IMR-90 (cell line): ENCODE measurements around the gene CWC25.

ENCODE experiments used
- BHLHE40 ChIP-seq: fragments of 150-350 bp; IDR thresholded peaks from 2 replicates; pipeline ENCODE4 v1.6.1; 2016; ENCODE audit warnings: mild to moderate bottlenecking, low read depth, low read length
- CEBPB ChIP-seq: IDR thresholded peaks from 2 replicates; pipeline ENCODE4 v1.6.1; 2012; ENCODE audit warnings: low read depth, low read length, improper control_type of control experiment
- CTCF ChIP-seq: conservative IDR thresholded peaks from 2 replicates; pipeline ENCODE4 v1.5.1; 2012; ENCODE audit warnings: mild to moderate bottlenecking, low read depth, low read length, improper control_type of control experiment
- MAZ ChIP-seq: IDR thresholded peaks from 2 replicates; pipeline ENCODE4 v1.6.1; 2012; ENCODE audit warnings: low read depth, mild to moderate bottlenecking, low read length, improper control_type of control experiment, moderate library complexity, borderline replicate concordance
- MXI1 ChIP-seq: IDR thresholded peaks from 2 replicates; pipeline ENCODE4 v1.6.1; 2012; ENCODE audit warnings: low read depth, mild to moderate bottlenecking, low read length, moderate library complexity, borderline replicate concordance
- POLR2A ChIP-seq: IDR thresholded peaks from 2 replicates; pipeline ENCODE4 v1.6.1; 2012; ENCODE audit warnings: mild to moderate bottlenecking, low read depth, low read length
- RAD21 ChIP-seq: IDR thresholded peaks from 2 replicates; pipeline ENCODE4 v1.6.1; 2012; ENCODE audit warnings: low read length, improper control_type of control experiment
- RCOR1 ChIP-seq: IDR thresholded peaks from 2 replicates; pipeline ENCODE4 v1.6.1; 2012; ENCODE audit warnings: mild to moderate bottlenecking, low read length, improper control_type of control experiment; ENCODE audit not compliant: insufficient replicate concordance
- RFX5 ChIP-seq: IDR thresholded peaks from 2 replicates; pipeline ENCODE4 v1.8.0; 2012; ENCODE audit warnings: low read depth, mild to moderate bottlenecking, low read length, moderate library complexity
- SMC3 ChIP-seq: fragments of 150-350 bp; IDR thresholded peaks from 2 replicates; pipeline ENCODE4 v1.6.1; 2016; ENCODE audit warnings: low read depth, mild to moderate bottlenecking, antibody characterized with exemption, low read length, moderate library complexity
- USF2 ChIP-seq: fragments of 150-350 bp; IDR thresholded peaks from 2 replicates; pipeline ENCODE4 v1.6.1; 2017; ENCODE audit warnings: mild to moderate bottlenecking, antibody characterized with exemption, low read length, low read depth

DNA sequence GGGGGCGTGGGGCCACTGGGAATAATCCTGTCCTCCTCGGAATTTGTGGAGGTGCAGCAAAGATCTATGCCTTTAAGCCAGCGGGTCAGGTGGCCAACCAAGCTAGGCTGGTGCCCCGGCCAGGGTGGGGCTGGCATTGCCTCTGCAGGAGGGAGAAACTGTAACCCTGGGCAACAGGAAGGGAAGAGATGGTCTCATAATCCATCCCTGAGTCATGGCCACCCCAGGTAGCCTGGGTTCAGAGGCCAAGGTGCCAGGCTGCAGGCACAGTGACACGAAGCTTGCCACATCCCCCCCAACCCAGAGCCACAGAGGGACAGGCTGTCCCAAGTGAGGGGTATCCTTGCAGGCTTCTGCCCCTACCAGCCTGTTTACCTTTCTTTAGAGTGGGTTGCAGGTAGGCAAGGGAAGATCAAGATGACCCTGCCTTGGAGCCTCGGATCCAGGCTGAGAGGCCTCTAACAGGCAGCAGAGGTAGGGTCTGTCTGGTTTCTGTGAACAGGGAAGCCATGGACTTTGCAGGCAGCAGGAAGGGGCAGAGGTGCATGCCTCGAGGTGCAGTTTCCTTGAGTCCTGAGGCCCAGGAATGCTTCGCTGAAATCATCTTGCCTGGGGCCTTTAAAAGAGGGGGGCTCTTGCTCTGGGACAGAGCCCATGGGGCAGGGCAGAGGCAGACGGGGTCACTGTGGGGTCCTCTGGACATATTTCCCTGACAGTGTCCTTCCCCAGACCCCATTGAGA is 48.7 kb upstream of the CWC25 start:
- TF ChIP-seq CTCF, result no peak
- TF ChIP-seq POLR2A, result no peak
- TF ChIP-seq RFX5, result no peak
- no peak for TF ChIP-seq BHLHE40
- no peak for TF ChIP-seq RAD21
- no peak for TF ChIP-seq MAZ
- no peak for TF ChIP-seq MXI1
- TF ChIP-seq RCOR1, result no peak
- no peak for TF ChIP-seq SMC3
- no peak for TF ChIP-seq CEBPB
- no peak for TF ChIP-seq USF2
